Breast epithelium (tissue), 3 donors: ENCODE measurements around the gene SEC22B.
"Not testable (repeated sequence)": the region's sequence is repeated elsewhere in the genome, so short reads cannot be mapped to it uniquely, and the experiment has no call there.

Source experiments
- CTCF ChIP-seq, 3 donors: fragments of 450-650 bp; IDR thresholded peaks; one replicate each; pipeline ENCODE4 v1.5.1; 2016 to 2017; ENCODE audit warnings: antibody characterized with exemption in 3 of 3, mild to moderate bottlenecking in 3 of 3, moderate library complexity in 3 of 3
- POLR2AphosphoS5 ChIP-seq, 3 donors: sonication (generic); formaldehyde crosslinking; IDR thresholded peaks; one replicate each; pipeline ENCODE4 v1.6.1; 2017; ENCODE audit warnings: antibody characterized with exemption in 3 of 3

GRCh38 chr1:120117371-120118177 is 58.7 kb downstream of the SEC22B start:
- TF ChIP-seq CTCF, POLR2AphosphoS5 (IDR thresholded peaks at IDR 0.05): not testable (repeated sequence)
